Spinal cord (tissue), 10 donors: ENCODE data around the gene MUSK. TPM values are rescaled to one million over a fixed set of nuclear protein-coding genes. Genes with fewer than 3 reads are reported as not detected.
A peak's percentile ranks its signal among the peaks of the same experiment; 100 is the strongest.
"Not testable (repeated sequence)": the region's sequence is repeated elsewhere in the genome, so short reads cannot be mapped to it uniquely, and the experiment has no call there.

ENCODE experiments used
- DNase-seq, 6 donors: peaks; one replicate each; pipeline versions ENCODE4 v3.0.0 to v3.0.0-alpha.2; 2013 to 2015; ENCODE audit warnings: low spot score in 6 of 6, low read depth in 4 of 6
- H3K27ac ChIP-seq: one replicate; pipeline ENCODE4 v1.5.1; 2013; ENCODE audit warnings: low read depth, low read length, control low read depth
- H3K27me3 ChIP-seq: one replicate; pipeline ENCODE4 v1.6.1; 2013; ENCODE audit warnings: low read length; ENCODE audit not compliant: control insufficient read depth, insufficient read depth
- H3K36me3 ChIP-seq: one replicate; pipeline ENCODE4 v1.6.1; 2013; ENCODE audit warnings: low read length; ENCODE audit not compliant: control insufficient read depth, insufficient read depth
- H3K4me1 ChIP-seq: one replicate; pipeline ENCODE4 v1.6.1; 2013; ENCODE audit warnings: low read length; ENCODE audit not compliant: control insufficient read depth, insufficient read depth
- H3K4me3 ChIP-seq: one replicate; pipeline ENCODE4 v1.5.1; 2013; ENCODE audit warnings: low read depth, low read length, control low read depth
- H3K9me3 ChIP-seq: one replicate; pipeline ENCODE4 v1.6.1; 2013; ENCODE audit warnings: low read length; ENCODE audit not compliant: control insufficient read depth, insufficient read depth
- WGBS: methylation state at CpG from one replicate; pipeline ENCODE4 v1.1.5; 2013; ENCODE audit warnings: missing lambda C conversion rate; ENCODE audit not compliant: insufficient coverage; 5-methylcytosine and 5-hydroxymethylcytosine counted together
- polyA plus RNA-seq, 2 donors: library from polyadenylated mRNA; unstranded; fragments of 120-200 nt; gene quantifications; one replicate each; pipeline ENCODE4 v1.2.1, GENCODE V29; 2013; ENCODE audit not compliant: insufficient read length in 2 of 2
- total RNA-seq, 2 donors: library from RNA; depleted of rRNA in 1 of 2; stranded (reverse); fragments of 120-200 nt in 1 of 2; fragments of >200 nt in 1 of 2; gene quantifications; one replicate each; pipeline versions ENCODE4 v1.2.3 to v1.2.4, GENCODE V29; 2013 to 2014
- donor health status: healthy.

The MUSK gene
- total and polyA plus RNA-seq, 4 donors = 0.87 to 3.4 (median 1.4) TPM

- no peak overlapping the region for H3K27ac ChIP-seq
- H3K4me3 ChIP-seq = no peak overlapping the region
- WGBS = 94% methylated on average over 4 of the region's 4 CpGs
- DNase-seq = no peak
- H3K4me1 ChIP-seq = no peaks in the 10 kb centered on the region
- no peaks in the 10 kb centered on the region for H3K27me3 ChIP-seq
- H3K9me3 ChIP-seq = no peaks in the 10 kb centered on the region
- H3K36me3 ChIP-seq = no peaks in the 10 kb centered on the region
Measured at GRCh38 chr9:110687497-110687896, 18.9 kb downstream of the MUSK start.

- DNase-seq = no peak
- 80% methylated on average over 1 of the region's 5 CpGs for WGBS
- H3K27me3 ChIP-seq = no peaks in the 10 kb centered on the region
- H3K27ac ChIP-seq = no peak overlapping the region
- no peak overlapping the region for H3K4me3 ChIP-seq
- H3K9me3 ChIP-seq = no peaks in the 10 kb centered on the region
- H3K4me1 ChIP-seq = no peaks in the 10 kb centered on the region
- H3K36me3 ChIP-seq = no peaks in the 10 kb centered on the region
Measured at GRCh38 chr9:110688329-110688728, 19.7 kb downstream of the MUSK start.

- no peaks in the 10 kb centered on the region for H3K27me3 ChIP-seq
- no peaks in the 10 kb centered on the region for H3K9me3 ChIP-seq
- H3K4me3 ChIP-seq = no peak overlapping the region
- H3K27ac ChIP-seq = no peak overlapping the region
- no peak for DNase-seq
- WGBS = 94% methylated on average over 5 of the region's 5 CpGs
- H3K36me3 ChIP-seq = no peaks in the 10 kb centered on the region
- no peaks in the 10 kb centered on the region for H3K4me1 ChIP-seq
Measured at GRCh38 chr9:110691002-110691549, 22.5 kb downstream of the MUSK start.

- H3K27ac ChIP-seq, DNase-seq, H3K4me3 ChIP-seq, H3K4me1 ChIP-seq, H3K27me3 ChIP-seq, H3K36me3 ChIP-seq, H3K9me3 ChIP-seq: not testable (repeated sequence)
- no CpG with 5 or more reads among the region's 5 CpGs for WGBS
Measured at GRCh38 chr9:110695846-110696245, 27.3 kb downstream of the MUSK start.

- no peak for DNase-seq
- Histone ChIP-seq H3K9me3 (no peaks in the 10 kb centered on the region), H3K36me3 (no peaks in the 10 kb centered on the region), H3K4me3 (no peak overlapping the region), H3K4me1 (no peaks in the 10 kb centered on the region), H3K27ac (no peak overlapping the region), H3K27me3 (no peaks in the 10 kb centered on the region)
- WGBS = 86% methylated on average over 1 of the region's 1 CpG
Measured at GRCh38 chr9:110700953-110701352, 32.4 kb downstream of the MUSK start.

- H3K27ac ChIP-seq = no peak overlapping the region
- no peak for DNase-seq
- no peak overlapping the region for H3K4me3 ChIP-seq
- H3K4me1 ChIP-seq = no peaks in the 10 kb centered on the region
- no peaks in the 10 kb centered on the region for H3K27me3 ChIP-seq
- no peaks in the 10 kb centered on the region for H3K9me3 ChIP-seq
- WGBS = no CpG with 5 or more reads among the region's 2 CpGs
- no peaks in the 10 kb centered on the region for H3K36me3 ChIP-seq
Measured at GRCh38 chr9:110703669-110704068, 35.1 kb downstream of the MUSK start.

- no peaks in the 10 kb centered on the region for H3K4me1 ChIP-seq
- no peak overlapping the region for H3K4me3 ChIP-seq
- no peaks in the 10 kb centered on the region for H3K36me3 ChIP-seq
- H3K27me3 ChIP-seq = no peaks in the 10 kb centered on the region
- H3K27ac ChIP-seq = no peak overlapping the region
- peak in 2 of 6 donors; percentile 23 to 29 for DNase-seq
- H3K9me3 ChIP-seq = no peaks in the 10 kb centered on the region
Measured at GRCh38 chr9:110707419-110707818, 38.8 kb downstream of the MUSK start.

GRCh38 chr9:110710420-110710819, 41.8 kb downstream of the MUSK start:
- no CpG with 5 or more reads among the region's 3 CpGs for WGBS
- Histone ChIP-seq H3K9me3 (no peaks in the 10 kb centered on the region), H3K4me1 (no peaks in the 10 kb centered on the region), H3K27ac (no peak overlapping the region), H3K36me3 (no peaks in the 10 kb centered on the region), H3K27me3 (no peaks in the 10 kb centered on the region), H3K4me3 (no peak overlapping the region)
- DNase-seq = no peak

GRCh38 chr9:110712955-110713354, 44.4 kb downstream of the MUSK start:
- H3K27me3 ChIP-seq = no peaks in the 10 kb centered on the region
- no peaks in the 10 kb centered on the region for H3K36me3 ChIP-seq
- H3K4me1 ChIP-seq = no peaks in the 10 kb centered on the region
- no peak for DNase-seq
- no peak overlapping the region for H3K4me3 ChIP-seq
- no peak overlapping the region for H3K27ac ChIP-seq
- WGBS = 100% methylated on average over 1 of the region's 1 CpG
- H3K9me3 ChIP-seq = no peaks in the 10 kb centered on the region

- 31% methylated on average over 2 of the region's 3 CpGs for WGBS
- H3K36me3 ChIP-seq = no peaks in the 10 kb centered on the region
- DNase-seq = no peak
- no peak overlapping the region for H3K27ac ChIP-seq
- H3K4me1 ChIP-seq = no peaks in the 10 kb centered on the region
- no peaks in the 10 kb centered on the region for H3K27me3 ChIP-seq
- peaks cover 5% of the 10 kb centered on the region for H3K9me3 ChIP-seq
- no peak overlapping the region for H3K4me3 ChIP-seq
Measured at GRCh38 chr9:110714314-110714713, 45.7 kb downstream of the MUSK start.
